ENCODE measurements around the gene CA14.

The CA14 gene

GRCh38 chr1:150221552-150221951 is 36.0 kb upstream of the CA14 start:
- H3K9me3 ChIP-seq (ENCODE audit: low read length): no peaks in the 10 kb centered on the region
- no peak overlapping the region for H3K27ac ChIP-seq (ENCODE audit: low read depth, low read length, poor library complexity, severe bottlenecking)
- H3K9ac ChIP-seq (ENCODE audit: low read length): no peak overlapping the region
- H3F3A ChIP-seq (ENCODE audit: insufficient read depth, low read length): peaks cover 7% of the 10 kb centered on the region; the same call in 1 of the 2 replicates
- H3K4me2 ChIP-seq (ENCODE audit: low read length): no peak overlapping the region
- H3K36me3 ChIP-seq (ENCODE audit: insufficient read depth, low read length): peaks cover 58% of the 10 kb centered on the region
- H2AFZ ChIP-seq (ENCODE audit: low read length): no peak overlapping the region
- H3K9me2 ChIP-seq (ENCODE audit: low read depth, low read length): no peaks in the 10 kb centered on the region
- H3K4me1 ChIP-seq (ENCODE audit: insufficient read depth, low read length, severe bottlenecking): no peaks in the 10 kb centered on the region
- no peaks in the 10 kb centered on the region for H3K79me2 ChIP-seq (ENCODE audit: insufficient read depth, low read length)
- TF ChIP-seq, protein P1, sequence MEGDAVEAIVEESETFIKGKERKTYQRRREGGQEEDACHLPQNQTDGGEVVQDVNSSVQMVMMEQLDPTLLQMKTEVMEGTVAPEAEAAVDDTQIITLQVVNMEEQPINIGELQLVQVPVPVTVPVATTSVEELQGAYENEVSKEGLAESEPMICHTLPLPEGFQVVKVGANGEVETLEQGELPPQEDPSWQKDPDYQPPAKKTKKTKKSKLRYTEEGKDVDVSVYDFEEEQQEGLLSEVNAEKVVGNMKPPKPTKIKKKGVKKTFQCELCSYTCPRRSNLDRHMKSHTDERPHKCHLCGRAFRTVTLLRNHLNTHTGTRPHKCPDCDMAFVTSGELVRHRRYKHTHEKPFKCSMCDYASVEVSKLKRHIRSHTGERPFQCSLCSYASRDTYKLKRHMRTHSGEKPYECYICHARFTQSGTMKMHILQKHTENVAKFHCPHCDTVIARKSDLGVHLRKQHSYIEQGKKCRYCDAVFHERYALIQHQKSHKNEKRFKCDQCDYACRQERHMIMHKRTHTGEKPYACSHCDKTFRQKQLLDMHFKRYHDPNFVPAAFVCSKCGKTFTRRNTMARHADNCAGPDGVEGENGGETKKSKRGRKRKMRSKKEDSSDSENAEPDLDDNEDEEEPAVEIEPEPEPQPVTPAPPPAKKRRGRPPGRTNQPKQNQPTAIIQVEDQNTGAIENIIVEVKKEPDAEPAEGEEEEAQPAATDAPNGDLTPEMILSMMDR (IDR thresholded peaks at IDR 0.05; ENCODE audit: low read length): peak; percentile 42; the same call in 1 of the 2 replicates
- no peak for TF ChIP-seq EZH2 (IDR thresholded peaks at IDR 0.05; ENCODE audit: borderline replicate concordance, low read length)
- H3K4me3 ChIP-seq (ENCODE audit: low read depth, low read length, poor library complexity, severe bottlenecking): no peak overlapping the region
- H4K20me1 ChIP-seq (ENCODE audit: insufficient read depth, low read length): no peaks in the 10 kb centered on the region
- H3K27me3 ChIP-seq (ENCODE audit: insufficient read depth, low read length): no peaks in the 10 kb centered on the region

GRCh38 chr1:150224983-150225382 is 32.6 kb upstream of the CA14 start:
- Histone ChIP-seq H3K4me2 (ENCODE audit: low read length) (no peak overlapping the region), H3K27me3 (ENCODE audit: insufficient read depth, low read length) (no peaks in the 10 kb centered on the region), H3K4me3 (ENCODE audit: low read depth, low read length, poor library complexity, severe bottlenecking) (no peak overlapping the region), H3K27ac (ENCODE audit: low read depth, low read length, poor library complexity, severe bottlenecking) (no peak overlapping the region), H3K4me1 (ENCODE audit: insufficient read depth, low read length, severe bottlenecking) (no peaks in the 10 kb centered on the region), H3F3A (ENCODE audit: insufficient read depth, low read length) (no peaks in the 10 kb centered on the region), H3K9ac (ENCODE audit: low read length) (no peak overlapping the region), H2AFZ (ENCODE audit: low read length) (no peak overlapping the region), H4K20me1 (ENCODE audit: insufficient read depth, low read length) (no peaks in the 10 kb centered on the region), H3K9me2 (ENCODE audit: low read depth, low read length) (no peaks in the 10 kb centered on the region), H3K36me3 (ENCODE audit: insufficient read depth, low read length) (peaks cover 78% of the 10 kb centered on the region), H3K79me2 (ENCODE audit: insufficient read depth, low read length) (no peaks in the 10 kb centered on the region), H3K9me3 (ENCODE audit: low read length) (no peaks in the 10 kb centered on the region)
- TF ChIP-seq, protein P1 (IDR thresholded peaks at IDR 0.05; ENCODE audit: low read length): no peak
- TF ChIP-seq EZH2 (IDR thresholded peaks at IDR 0.05; ENCODE audit: borderline replicate concordance, low read length): no peak

- Histone ChIP-seq H3K9ac (ENCODE audit: low read length) (no peak overlapping the region), H3K9me3 (ENCODE audit: low read length) (no peaks in the 10 kb centered on the region), H3K4me1 (ENCODE audit: insufficient read depth, low read length, severe bottlenecking) (no peaks in the 10 kb centered on the region), H3K79me2 (ENCODE audit: insufficient read depth, low read length) (0 out of 2 replicates have a peak, but pooled peaks cover 5% of the 10 kb centered on the region), H3K27me3 (ENCODE audit: insufficient read depth, low read length) (no peaks in the 10 kb centered on the region), H3K27ac (ENCODE audit: low read depth, low read length, poor library complexity, severe bottlenecking) (no peak overlapping the region), H3F3A (ENCODE audit: insufficient read depth, low read length) (no peaks in the 10 kb centered on the region), H4K20me1 (ENCODE audit: insufficient read depth, low read length) (no peaks in the 10 kb centered on the region), H3K36me3 (ENCODE audit: insufficient read depth, low read length) (peaks cover 78% of the 10 kb centered on the region), H3K9me2 (ENCODE audit: low read depth, low read length) (no peaks in the 10 kb centered on the region), H3K4me3 (ENCODE audit: low read depth, low read length, poor library complexity, severe bottlenecking) (no peak overlapping the region), H2AFZ (ENCODE audit: low read length) (no peak overlapping the region), H3K4me2 (ENCODE audit: low read length) (no peak overlapping the region)
- TF ChIP-seq EZH2 (IDR thresholded peaks at IDR 0.05; ENCODE audit: borderline replicate concordance, low read length): no peak
- TF ChIP-seq, protein P1 (IDR thresholded peaks at IDR 0.05; ENCODE audit: low read length): no peak
Observed at GRCh38 chr1:150225546-150225945, 32.0 kb upstream of the CA14 start.
